ENCODE data around the gene VAV2.

The VAV2 gene

GRCh38 chr9:133946840-133947486 lies 45.2 kb downstream of the VAV2 start:
- no peak overlapping the region for H3K4me2 ChIP-seq (ENCODE audit: low read length)
- no CpG with 5 or more reads among the region's 18 CpGs for WGBS (ENCODE audit: extremely low coverage, insufficient coverage, low lambda C conversion rate)
- no peaks in the 10 kb centered on the region for H3K27me3 ChIP-seq (ENCODE audit: insufficient read depth, low read length, poor library complexity)
- H3K4ac ChIP-seq (ENCODE audit: low read depth, low read length), result no peak overlapping the region
- H2BK120ac ChIP-seq (ENCODE audit: low read depth, low read length), result no peak overlapping the region
- no peak overlapping the region for H4K8ac ChIP-seq (ENCODE audit: low read depth, low read length)
- no peaks in the 10 kb centered on the region for H3K36me3 ChIP-seq (ENCODE audit: control insufficient read depth, insufficient read depth, low read length)
- H3K27ac ChIP-seq (ENCODE audit: low read depth, low read length), result no peak overlapping the region
- H2AK5ac ChIP-seq (ENCODE audit: low read length), result no peak overlapping the region
- peaks cover 10% of the 10 kb centered on the region for H3K79me1 ChIP-seq (ENCODE audit: low read length)
- no peak overlapping the region for H2BK15ac ChIP-seq (replicated peaks; ENCODE audit: low read depth)
- H3K23ac ChIP-seq (ENCODE audit: low read length), result no peak overlapping the region
- no peak overlapping the region for H3K56ac ChIP-seq (ENCODE audit: low read length)
- no peak overlapping the region for H3K4me3 ChIP-seq (ENCODE audit: low read length)
- DNase-seq, result no peak
- H4K5ac ChIP-seq (ENCODE audit: low read length), result no peak overlapping the region
- no peak overlapping the region for H3K18ac ChIP-seq (ENCODE audit: low read length)
- H2BK5ac ChIP-seq (ENCODE audit: low read length), result no peak overlapping the region
- no peaks in the 10 kb centered on the region for H3K4me1 ChIP-seq (ENCODE audit: control insufficient read depth, low read depth, low read length)
- H3K9ac ChIP-seq (ENCODE audit: low read length), result no peak overlapping the region
- peaks cover 6% of the 10 kb centered on the region for H3K79me2 ChIP-seq (ENCODE audit: control insufficient read depth, insufficient read depth, low read length)

- WGBS (ENCODE audit: extremely low coverage, insufficient coverage, low lambda C conversion rate), result no CpG with 5 or more reads among the region's 14 CpGs
- no peak overlapping the region for H3K4me3 ChIP-seq (ENCODE audit: low read length)
- no peak overlapping the region for H2BK15ac ChIP-seq (replicated peaks; ENCODE audit: low read depth)
- H3K79me1 ChIP-seq (ENCODE audit: low read length), result peaks cover 8% of the 10 kb centered on the region
- H3K4ac ChIP-seq (ENCODE audit: low read depth, low read length), result no peak overlapping the region
- no peaks in the 10 kb centered on the region for H3K4me1 ChIP-seq (ENCODE audit: control insufficient read depth, low read depth, low read length)
- H3K36me3 ChIP-seq (ENCODE audit: control insufficient read depth, insufficient read depth, low read length), result no peaks in the 10 kb centered on the region
- no peak overlapping the region for H3K23ac ChIP-seq (ENCODE audit: low read length)
- H4K8ac ChIP-seq (ENCODE audit: low read depth, low read length), result no peak overlapping the region
- H3K79me2 ChIP-seq (ENCODE audit: control insufficient read depth, insufficient read depth, low read length), result peaks cover 6% of the 10 kb centered on the region
- H3K27ac ChIP-seq (ENCODE audit: low read depth, low read length), result no peak overlapping the region
- H3K4me2 ChIP-seq (ENCODE audit: low read length), result no peak overlapping the region
- no peak overlapping the region for H3K18ac ChIP-seq (ENCODE audit: low read length)
- H3K9ac ChIP-seq (ENCODE audit: low read length), result no peak overlapping the region
- no peak overlapping the region for H4K5ac ChIP-seq (ENCODE audit: low read length)
- H2BK5ac ChIP-seq (ENCODE audit: low read length), result no peak overlapping the region
- no peaks in the 10 kb centered on the region for H3K27me3 ChIP-seq (ENCODE audit: insufficient read depth, low read length, poor library complexity)
- H3K56ac ChIP-seq (ENCODE audit: low read length), result no peak overlapping the region
- DNase-seq, result no peak
- no peak overlapping the region for H2BK120ac ChIP-seq (ENCODE audit: low read depth, low read length)
- no peak overlapping the region for H2AK5ac ChIP-seq (ENCODE audit: low read length)
Observed at GRCh38 chr9:133945977-133946753, 46.0 kb downstream of the VAV2 start.

- Histone ChIP-seq H3K27me3 (ENCODE audit: insufficient read depth, low read length, poor library complexity) (no peaks in the 10 kb centered on the region), H3K23ac (ENCODE audit: low read length) (no peak overlapping the region), H3K56ac (ENCODE audit: low read length) (no peak overlapping the region), H3K4ac (ENCODE audit: low read depth, low read length) (no peak overlapping the region), H3K9ac (ENCODE audit: low read length) (no peak overlapping the region), H3K4me2 (ENCODE audit: low read length) (no peak overlapping the region), H3K36me3 (ENCODE audit: control insufficient read depth, insufficient read depth, low read length) (no peaks in the 10 kb centered on the region), H2BK120ac (ENCODE audit: low read depth, low read length) (no peak overlapping the region), H3K4me3 (ENCODE audit: low read length) (no peak overlapping the region), H2AK5ac (ENCODE audit: low read length) (no peak overlapping the region), H4K5ac (ENCODE audit: low read length) (no peak overlapping the region), H2BK15ac (replicated peaks; ENCODE audit: low read depth) (no peak overlapping the region), H3K4me1 (ENCODE audit: control insufficient read depth, low read depth, low read length) (no peaks in the 10 kb centered on the region), H3K79me1 (ENCODE audit: low read length) (peaks cover 8% of the 10 kb centered on the region), H3K79me2 (ENCODE audit: control insufficient read depth, insufficient read depth, low read length) (peaks cover 6% of the 10 kb centered on the region), H3K18ac (ENCODE audit: low read length) (no peak overlapping the region), H2BK5ac (ENCODE audit: low read length) (no peak overlapping the region), H3K27ac (ENCODE audit: low read depth, low read length) (no peak overlapping the region), H4K8ac (ENCODE audit: low read depth, low read length) (no peak overlapping the region)
- no CpG with 5 or more reads among the region's 13 CpGs for WGBS (ENCODE audit: extremely low coverage, insufficient coverage, low lambda C conversion rate)
- DNase-seq, result no peak
Observed at GRCh38 chr9:133945314-133945975, 46.7 kb downstream of the VAV2 start.

- Histone ChIP-seq H4K8ac (ENCODE audit: low read depth, low read length) (no peak overlapping the region), H3K36me3 (ENCODE audit: control insufficient read depth, insufficient read depth, low read length) (no peaks in the 10 kb centered on the region), H3K4me3 (ENCODE audit: low read length) (no peak overlapping the region), H3K4ac (ENCODE audit: low read depth, low read length) (no peak overlapping the region), H2BK15ac (replicated peaks; ENCODE audit: low read depth) (no peak overlapping the region), H3K18ac (ENCODE audit: low read length) (no peak overlapping the region), H3K4me2 (ENCODE audit: low read length) (no peak overlapping the region), H3K23ac (ENCODE audit: low read length) (no peak overlapping the region), H2AK5ac (ENCODE audit: low read length) (no peak overlapping the region), H4K5ac (ENCODE audit: low read length) (no peak overlapping the region), H2BK5ac (ENCODE audit: low read length) (no peak overlapping the region), H3K79me1 (ENCODE audit: low read length) (peaks cover 8% of the 10 kb centered on the region), H3K27me3 (ENCODE audit: insufficient read depth, low read length, poor library complexity) (no peaks in the 10 kb centered on the region), H3K9ac (ENCODE audit: low read length) (no peak overlapping the region), H3K4me1 (ENCODE audit: control insufficient read depth, low read depth, low read length) (no peaks in the 10 kb centered on the region), H3K79me2 (ENCODE audit: control insufficient read depth, insufficient read depth, low read length) (peaks cover 6% of the 10 kb centered on the region), H3K27ac (ENCODE audit: low read depth, low read length) (no peak overlapping the region), H3K56ac (ENCODE audit: low read length) (no peak overlapping the region), H2BK120ac (ENCODE audit: low read depth, low read length) (no peak overlapping the region)
- no CpG with 5 or more reads among the region's 14 CpGs for whole genome bisulfite sequencing (ENCODE audit: extremely low coverage, insufficient coverage, low lambda C conversion rate)
- no peak for DNase-seq
Observed at GRCh38 chr9:133944746-133945135, 47.4 kb downstream of the VAV2 start.

GRCh38 chr9:133943781-133944745 lies 48.1 kb downstream of the VAV2 start:
- H3K56ac ChIP-seq (ENCODE audit: low read length), result no peak overlapping the region
- H3K27ac ChIP-seq (ENCODE audit: low read depth, low read length), result no peak overlapping the region
- no peak overlapping the region for H3K23ac ChIP-seq (ENCODE audit: low read length)
- no peak overlapping the region for H2BK5ac ChIP-seq (ENCODE audit: low read length)
- no peak overlapping the region for H3K9ac ChIP-seq (ENCODE audit: low read length)
- H3K27me3 ChIP-seq (ENCODE audit: insufficient read depth, low read length, poor library complexity), result no peaks in the 10 kb centered on the region
- no peaks in the 10 kb centered on the region for H3K4me1 ChIP-seq (ENCODE audit: control insufficient read depth, low read depth, low read length)
- H3K79me2 ChIP-seq (ENCODE audit: control insufficient read depth, insufficient read depth, low read length), result peaks cover 6% of the 10 kb centered on the region
- no peak overlapping the region for H2BK15ac ChIP-seq (replicated peaks; ENCODE audit: low read depth)
- no peak for DNase-seq
- no peak overlapping the region for H3K4ac ChIP-seq (ENCODE audit: low read depth, low read length)
- no peak overlapping the region for H2BK120ac ChIP-seq (ENCODE audit: low read depth, low read length)
- no CpG with 5 or more reads among the region's 30 CpGs for WGBS (ENCODE audit: extremely low coverage, insufficient coverage, low lambda C conversion rate)
- peaks cover 5% of the 10 kb centered on the region for H3K79me1 ChIP-seq (ENCODE audit: low read length)
- H2AK5ac ChIP-seq (ENCODE audit: low read length), result no peak overlapping the region
- H3K18ac ChIP-seq (ENCODE audit: low read length), result no peak overlapping the region
- H3K36me3 ChIP-seq (ENCODE audit: control insufficient read depth, insufficient read depth, low read length), result no peaks in the 10 kb centered on the region
- no peak overlapping the region for H3K4me2 ChIP-seq (ENCODE audit: low read length)
- H4K8ac ChIP-seq (ENCODE audit: low read depth, low read length), result no peak overlapping the region
- no peak overlapping the region for H4K5ac ChIP-seq (ENCODE audit: low read length)
- no peak overlapping the region for H3K4me3 ChIP-seq (ENCODE audit: low read length)

Data from mesendoderm (in vitro differentiated cells).